Esophagus squamous epithelium (tissue), 4 donors: ENCODE results near the gene LONP1.

Source experiments
- POLR2A ChIP-seq, 4 donors: fragments of 450-650 bp; IDR thresholded peaks; one replicate each; pipeline ENCODE4 v1.6.1; 2017; ENCODE audit warnings: antibody characterized with exemption in 4 of 4, mild to moderate bottlenecking in 4 of 4, moderate library complexity in 3 of 4
- TF ChIP-seq, protein P1 (sequence below), 6 experiments: fragments of 450-650 bp in 4 of 6; fragments of 200-600 bp in 2 of 6; sonication (generic) in 2 of 6; IDR thresholded peaks; one replicate each; pipeline ENCODE4 v1.5.1; 2016 to 2019; ENCODE audit warnings: antibody characterized with exemption in 6 of 6, mild to moderate bottlenecking in 4 of 6, moderate library complexity in 4 of 6

DNA sequence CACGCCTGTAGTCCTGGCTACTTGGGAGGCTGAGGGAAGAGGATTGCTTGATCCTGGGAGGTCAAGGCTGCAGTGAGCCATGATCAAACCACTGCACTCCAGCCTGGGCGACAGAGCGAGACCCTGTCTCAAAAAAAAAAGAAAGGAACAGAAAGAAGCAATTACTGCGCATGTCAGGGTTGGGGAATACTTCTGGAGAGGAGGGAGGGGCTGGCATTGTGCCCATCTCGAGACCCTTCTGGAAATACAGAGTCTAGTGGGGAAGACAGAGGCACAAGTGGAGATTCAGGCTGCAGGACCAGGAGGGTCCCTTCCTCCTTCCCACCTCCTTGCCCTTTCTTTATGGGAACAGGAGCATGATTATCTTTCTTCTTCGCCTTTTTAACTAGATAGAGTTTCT lies 33.8 kb upstream of the LONP1 start:
- TF ChIP-seq, protein P1, sequence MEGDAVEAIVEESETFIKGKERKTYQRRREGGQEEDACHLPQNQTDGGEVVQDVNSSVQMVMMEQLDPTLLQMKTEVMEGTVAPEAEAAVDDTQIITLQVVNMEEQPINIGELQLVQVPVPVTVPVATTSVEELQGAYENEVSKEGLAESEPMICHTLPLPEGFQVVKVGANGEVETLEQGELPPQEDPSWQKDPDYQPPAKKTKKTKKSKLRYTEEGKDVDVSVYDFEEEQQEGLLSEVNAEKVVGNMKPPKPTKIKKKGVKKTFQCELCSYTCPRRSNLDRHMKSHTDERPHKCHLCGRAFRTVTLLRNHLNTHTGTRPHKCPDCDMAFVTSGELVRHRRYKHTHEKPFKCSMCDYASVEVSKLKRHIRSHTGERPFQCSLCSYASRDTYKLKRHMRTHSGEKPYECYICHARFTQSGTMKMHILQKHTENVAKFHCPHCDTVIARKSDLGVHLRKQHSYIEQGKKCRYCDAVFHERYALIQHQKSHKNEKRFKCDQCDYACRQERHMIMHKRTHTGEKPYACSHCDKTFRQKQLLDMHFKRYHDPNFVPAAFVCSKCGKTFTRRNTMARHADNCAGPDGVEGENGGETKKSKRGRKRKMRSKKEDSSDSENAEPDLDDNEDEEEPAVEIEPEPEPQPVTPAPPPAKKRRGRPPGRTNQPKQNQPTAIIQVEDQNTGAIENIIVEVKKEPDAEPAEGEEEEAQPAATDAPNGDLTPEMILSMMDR (IDR thresholded peaks at IDR 0.05) = no peak
- no peak for TF ChIP-seq POLR2A (IDR thresholded peaks at IDR 0.05)
